HG03432 (cell line): ENCODE data around the gene PPM1N.

ENCODE experiments used
- ATAC-seq: cut with Tn5 transposase; IDR thresholded peaks from one replicate; pipeline ENCODE4 v1.9.1; 2021; ENCODE audit warnings: mild to moderate bottlenecking, moderate library complexity; ENCODE audit not compliant: unreplicated experiment

The PPM1N gene

DNA sequence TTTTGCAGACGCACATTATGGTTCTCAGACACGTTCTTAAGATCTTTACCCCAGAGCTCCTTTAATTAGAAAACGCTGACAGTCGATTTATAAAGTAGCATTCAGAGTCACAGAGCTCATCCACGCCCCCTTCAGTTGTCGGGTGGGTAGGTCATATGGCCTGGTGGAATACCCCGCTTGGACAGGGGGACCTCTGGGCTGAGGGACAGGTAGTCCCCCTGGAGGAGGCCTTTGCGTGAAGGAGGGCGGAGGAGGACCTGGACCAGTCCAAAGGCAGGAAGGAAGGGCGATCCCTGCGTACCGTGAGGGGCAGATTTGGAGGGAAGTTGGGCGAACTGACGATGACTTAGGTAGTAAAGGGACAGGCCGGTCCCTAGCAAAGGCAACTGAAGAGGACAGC, 29.5 kb downstream of the PPM1N start:
- no peak for ATAC-seq

GRCh38 chr19:45528149-45528743, 30.0 kb downstream of the PPM1N start:
- ATAC-seq: no peak

GRCh38 chr19:45528744-45529419, 30.6 kb downstream of the PPM1N start:
- ATAC-seq: no peak

- no peak for ATAC-seq
Observed at GRCh38 chr19:45529420-45529785, 31.2 kb downstream of the PPM1N start.

- no peak for ATAC-seq
Observed at GRCh38 chr19:45531349-45531748, 33.1 kb downstream of the PPM1N start.

DNA sequence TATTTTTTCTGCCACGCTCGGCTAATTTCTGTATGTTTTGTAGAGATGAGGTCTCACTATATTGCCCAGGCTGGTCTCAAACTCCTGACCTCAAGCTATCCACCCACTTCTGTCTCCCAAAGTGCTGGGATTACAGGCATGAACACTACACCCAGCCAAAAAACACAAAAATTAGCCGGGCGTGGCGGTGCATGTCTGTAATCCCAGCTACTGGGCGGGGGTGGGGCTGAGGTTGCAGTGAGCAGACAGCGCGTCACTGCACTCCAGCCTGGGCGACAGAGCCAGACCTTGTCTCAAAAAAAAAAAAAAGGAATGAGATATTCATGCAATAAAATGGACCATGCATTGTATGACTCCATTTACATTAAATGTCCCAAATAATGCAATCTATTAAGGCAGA, 41.2 kb downstream of the PPM1N start:
- no peak for ATAC-seq

DNA sequence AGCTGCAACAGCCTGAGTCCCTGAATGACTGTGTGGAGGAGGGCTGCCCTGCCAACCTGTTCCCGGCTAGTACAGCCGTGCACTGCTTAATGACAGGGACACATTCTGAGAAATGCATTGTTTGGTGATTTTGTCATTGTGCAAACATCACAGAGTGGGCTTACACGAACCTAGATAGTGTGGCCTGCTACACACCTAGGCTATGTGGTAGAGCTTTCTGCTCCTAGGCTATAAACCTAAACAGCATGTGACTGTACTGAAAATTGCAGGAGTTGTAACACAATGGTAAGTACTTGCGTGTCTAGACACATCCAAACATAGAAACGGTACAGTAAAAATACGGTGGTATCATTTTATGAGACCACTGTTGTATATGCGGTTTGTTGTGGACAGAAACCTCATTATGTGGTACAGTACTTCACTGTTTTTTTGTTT, 44.0 kb downstream of the PPM1N start:
- ATAC-seq: no peak

DNA sequence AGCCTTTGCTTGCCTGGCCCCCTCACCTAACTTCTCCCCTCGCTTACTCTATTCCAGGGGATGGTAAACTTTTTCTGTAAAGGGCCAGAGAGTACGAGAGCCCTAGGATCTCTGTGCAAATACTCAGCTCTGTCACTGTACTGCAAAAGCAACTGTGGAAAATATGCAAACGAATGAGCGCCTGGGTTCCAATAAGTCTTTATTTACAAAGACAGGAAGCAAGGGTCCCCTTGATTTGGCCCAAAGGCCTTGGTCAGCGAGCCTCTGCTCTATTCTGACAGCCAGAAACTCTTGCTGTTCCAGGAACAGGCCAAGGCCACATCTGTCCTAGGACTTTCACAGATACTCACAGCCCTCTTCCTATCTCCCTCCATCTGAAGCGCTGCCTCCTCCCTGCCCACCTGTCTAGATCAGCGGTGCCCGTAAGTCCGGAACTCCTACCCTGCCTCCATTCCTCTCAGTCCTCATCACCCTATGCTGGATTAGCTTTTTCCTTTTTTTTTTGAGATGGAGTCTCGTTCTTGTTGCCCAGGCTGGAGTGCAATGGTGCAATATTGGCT, 49.0 kb downstream of the PPM1N start:
- ATAC-seq: no peak

DNA sequence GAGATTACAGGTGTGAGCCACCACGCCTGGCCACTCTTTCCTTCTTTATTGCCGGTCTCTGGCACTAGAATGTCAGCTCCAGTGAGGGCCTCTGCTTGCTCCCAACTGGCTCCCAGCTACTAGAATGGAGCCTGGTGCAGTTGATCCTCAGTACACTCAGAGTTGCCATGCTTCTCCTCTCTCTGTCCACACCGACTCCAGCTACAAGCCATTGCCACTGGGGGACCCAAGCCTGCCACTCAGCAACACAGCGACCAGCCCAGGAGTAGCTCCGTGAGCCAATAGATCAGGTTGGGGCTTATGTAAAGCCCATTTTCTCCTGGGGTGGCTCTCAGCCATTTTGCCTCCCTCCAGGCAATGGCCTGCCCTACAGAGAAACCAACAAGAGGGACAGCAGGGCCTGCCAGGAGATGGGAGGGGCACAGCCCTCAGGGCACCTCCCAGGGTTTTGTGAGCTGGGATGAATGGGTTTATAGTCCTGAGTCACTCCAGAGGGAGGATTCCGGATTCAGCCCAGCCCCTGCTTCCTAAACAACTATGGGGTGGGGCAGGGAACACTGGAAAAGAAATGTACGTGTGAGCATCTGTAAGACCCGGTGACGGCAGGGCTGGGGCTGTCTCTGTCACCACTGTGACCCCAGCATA, 49.8 kb downstream of the PPM1N start:
- ATAC-seq: no peak
